Activated T-cell treated with anti-CD3 and anti-CD28 coated beads, Interleukin-2, amount 50 U/mL, for 4 hours (primary cell): ENCODE results near the gene VTI1A. TPM values are rescaled to one million over a fixed set of nuclear protein-coding genes. Genes with fewer than 3 reads are reported as not detected.
A peak's percentile ranks its signal among the peaks of the same experiment; 100 is the strongest.
"Not testable (repeated sequence)": the region's sequence is repeated elsewhere in the genome, so short reads cannot be mapped to it uniquely, and the experiment has no call there.

Experiments
- ATAC-seq, 2 donors: fragments of 200-7000 bp; cut with Tn5 transposase; one replicate each; pipeline ENCODE4 v1.10.0; 2021
- DNase-seq: peaks from one replicate; pipeline ENCODE4 v3.0.0-alpha.2; 2020
- H3K27me3 Mint-ChIP-seq: one replicate; pipeline ENCODE4 v1.8.0; 2021; ENCODE audit warnings: low read depth, mixed read lengths
- H3K36me3 Mint-ChIP-seq: one replicate; pipeline ENCODE4 v1.8.0; 2022; ENCODE audit warnings: mixed read lengths; ENCODE audit not compliant: insufficient read depth
- H3K4me1 Mint-ChIP-seq: one replicate; pipeline ENCODE4 v1.8.0; 2021; ENCODE audit warnings: low read depth, mixed read lengths
- H3K4me3 Mint-ChIP-seq: one replicate; pipeline ENCODE4 v1.8.0; 2021; ENCODE audit warnings: mild to moderate bottlenecking, moderate library complexity, mixed read lengths
- H3K9me3 Mint-ChIP-seq: one replicate; pipeline ENCODE4 v1.8.0; 2021; ENCODE audit warnings: mixed read lengths
- total RNA-seq, 3 donors: library from RNA; stranded (reverse); gene quantifications; one replicate each; pipeline ENCODE4 v1.2.1, GENCODE V29; 2021

Gene VTI1A
- total RNA-seq, 3 donors from 2014 or later: 39.2 to 43.8 (median 42.9) TPM

DNA sequence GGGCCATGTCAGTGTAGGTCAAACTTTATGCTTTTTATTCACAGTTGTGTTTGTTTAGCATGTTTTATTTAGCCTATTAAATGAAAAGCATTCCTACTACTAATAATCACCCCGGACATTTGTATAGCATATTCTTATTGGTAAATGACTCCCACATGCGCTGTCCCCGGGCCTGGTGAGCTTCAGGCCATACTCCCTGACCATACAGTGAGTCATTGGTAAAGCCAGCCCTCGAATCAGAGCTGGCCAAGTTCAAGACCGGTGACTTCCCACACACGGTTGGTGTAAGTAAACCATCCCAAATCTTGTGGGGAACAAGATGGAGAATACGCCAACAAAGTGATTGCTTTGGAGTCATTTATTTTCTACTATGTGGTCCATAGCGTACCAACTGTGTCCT lies 264.4 kb downstream of the VTI1A start:
- ATAC-seq (no peak), DNase-seq (no peak)
- Mint-ChIP-seq H3K4me1 (no peaks in the 10 kb centered on the region), H3K36me3 (peaks cover 26% of the 10 kb centered on the region), H3K27me3 (no peaks in the 10 kb centered on the region), H3K9me3 (no peaks in the 10 kb centered on the region), H3K4me3 (no peak overlapping the region)

DNA sequence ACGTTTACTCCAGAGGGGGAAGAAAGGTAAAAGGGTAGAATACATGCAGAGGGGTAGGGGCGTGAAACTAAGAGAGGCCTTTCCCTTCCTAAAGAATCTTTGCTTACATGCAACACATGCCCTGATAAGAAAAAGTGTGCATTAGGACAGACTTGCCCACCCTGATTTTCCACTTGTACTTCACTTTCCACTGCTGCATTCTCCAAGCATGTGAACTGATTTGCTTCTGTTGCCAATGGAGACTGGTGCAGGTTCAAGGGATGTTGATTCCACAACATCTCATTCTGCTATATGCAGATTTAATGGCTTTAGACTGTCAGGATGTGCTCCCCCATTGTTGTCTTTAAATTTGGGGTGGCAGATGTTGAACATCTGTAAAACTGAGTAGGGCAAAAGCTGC lies 265.5 kb downstream of the VTI1A start:
- Mint-ChIP-seq H3K4me3 (no peak overlapping the region), H3K4me1 (no peaks in the 10 kb centered on the region), H3K9me3 (no peaks in the 10 kb centered on the region), H3K27me3 (no peaks in the 10 kb centered on the region), H3K36me3 (peaks cover 26% of the 10 kb centered on the region)
- DNase-seq (no peak), ATAC-seq (no peak)

DNA sequence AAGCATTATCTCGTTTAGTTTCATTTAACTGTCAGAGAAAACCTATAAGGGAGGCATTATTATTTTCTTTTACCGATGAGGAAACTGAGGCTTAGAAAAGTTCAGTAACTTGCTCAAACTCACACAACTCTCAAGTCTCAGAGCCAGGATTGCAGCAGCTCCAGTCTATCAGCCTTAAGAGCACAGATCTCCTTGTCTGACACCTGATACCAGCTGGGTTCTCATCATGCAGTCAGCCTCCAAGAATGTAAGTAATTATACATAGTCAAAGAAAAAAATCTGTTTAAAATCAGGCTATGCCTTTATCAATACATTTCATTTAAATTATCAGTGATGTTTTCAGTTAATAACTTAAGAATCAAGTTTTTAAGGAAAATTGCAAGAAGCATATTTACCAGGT lies 266.4 kb downstream of the VTI1A start:
- Mint-ChIP-seq H3K9me3 (no peaks in the 10 kb centered on the region), H3K4me1 (no peaks in the 10 kb centered on the region), H3K36me3 (peaks cover 26% of the 10 kb centered on the region), H3K4me3 (no peak overlapping the region), H3K27me3 (no peaks in the 10 kb centered on the region)
- DNase-seq: no peak
- no peak for ATAC-seq

DNA sequence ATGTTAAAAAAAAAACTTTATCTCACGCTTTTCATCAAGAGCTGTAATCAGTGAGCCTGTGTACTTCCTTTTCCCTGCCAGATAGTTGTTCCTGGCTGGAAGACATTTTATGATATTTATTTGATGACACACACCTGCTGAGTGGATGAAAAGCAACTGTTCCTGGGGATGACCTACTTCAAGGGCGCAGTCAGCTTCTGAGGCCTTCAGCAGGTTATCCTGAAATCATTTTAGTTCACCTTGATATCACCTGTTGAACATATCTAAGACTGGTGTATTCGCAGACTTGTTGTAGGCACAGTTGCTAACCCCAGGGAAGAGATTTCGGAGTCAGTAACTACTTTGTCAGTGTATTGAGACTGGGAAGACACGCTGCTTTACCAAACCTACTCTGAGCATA lies 268.6 kb downstream of the VTI1A start:
- peaks cover 20% of the 10 kb centered on the region for H3K36me3 Mint-ChIP-seq
- DNase-seq: no peak
- no peaks in the 10 kb centered on the region for H3K27me3 Mint-ChIP-seq
- no peaks in the 10 kb centered on the region for H3K4me1 Mint-ChIP-seq
- no peak overlapping the region for H3K4me3 Mint-ChIP-seq
- no peak for ATAC-seq
- H3K9me3 Mint-ChIP-seq: no peaks in the 10 kb centered on the region

DNA sequence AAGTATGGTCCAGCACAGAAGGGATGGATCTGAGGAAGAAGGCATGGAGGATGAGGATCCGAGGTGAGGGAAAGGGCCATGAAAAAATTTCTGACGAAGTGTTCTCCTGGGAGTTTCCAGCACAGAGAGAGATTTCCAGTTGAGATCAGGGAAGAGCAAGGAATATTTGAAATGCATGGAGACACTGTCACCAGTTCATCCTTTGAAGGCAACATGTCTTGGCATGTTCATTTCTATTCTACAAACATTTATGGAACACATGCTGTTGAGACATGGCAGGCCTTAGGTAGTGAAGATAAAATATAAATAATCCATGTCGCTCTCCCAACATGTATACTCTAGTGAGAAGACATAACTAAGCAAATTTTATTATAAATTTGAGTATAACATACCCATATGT lies 269.1 kb downstream of the VTI1A start:
- DNase-seq: no peak
- Mint-ChIP-seq H3K4me1 (no peaks in the 10 kb centered on the region), H3K27me3 (no peaks in the 10 kb centered on the region), H3K9me3 (no peaks in the 10 kb centered on the region), H3K4me3 (no peak overlapping the region), H3K36me3 (peaks cover 19% of the 10 kb centered on the region)
- ATAC-seq: no peak

DNA sequence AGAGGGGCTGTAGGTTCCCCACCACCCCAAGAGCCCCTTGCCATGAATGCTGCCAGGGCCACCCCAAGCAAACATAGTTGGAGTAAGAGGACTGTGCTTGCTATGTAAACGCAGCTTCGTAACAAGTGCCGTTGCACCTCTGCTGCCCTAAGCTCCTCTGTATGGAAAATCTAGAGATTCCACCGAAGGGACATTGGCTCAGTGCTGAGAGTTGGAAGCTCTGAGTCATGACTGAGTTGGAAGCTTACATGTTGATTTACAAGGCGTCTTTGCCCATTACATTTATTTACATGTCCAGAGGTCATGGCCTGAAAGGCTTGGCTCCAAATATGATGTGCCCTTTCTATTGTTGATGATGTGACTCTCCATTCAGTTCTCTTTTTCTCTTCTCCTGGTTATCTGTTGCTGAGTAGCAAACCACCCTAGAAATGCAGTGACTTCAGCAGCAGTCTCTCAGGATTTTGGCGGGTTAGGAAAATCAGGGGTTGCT lies 270.0 kb downstream of the VTI1A start:
- no peak for ATAC-seq
- Mint-ChIP-seq H3K9me3 (no peaks in the 10 kb centered on the region), H3K4me3 (no peak overlapping the region), H3K36me3 (peaks cover 14% of the 10 kb centered on the region), H3K4me1 (no peaks in the 10 kb centered on the region), H3K27me3 (no peaks in the 10 kb centered on the region)
- DNase-seq: no peak

DNA sequence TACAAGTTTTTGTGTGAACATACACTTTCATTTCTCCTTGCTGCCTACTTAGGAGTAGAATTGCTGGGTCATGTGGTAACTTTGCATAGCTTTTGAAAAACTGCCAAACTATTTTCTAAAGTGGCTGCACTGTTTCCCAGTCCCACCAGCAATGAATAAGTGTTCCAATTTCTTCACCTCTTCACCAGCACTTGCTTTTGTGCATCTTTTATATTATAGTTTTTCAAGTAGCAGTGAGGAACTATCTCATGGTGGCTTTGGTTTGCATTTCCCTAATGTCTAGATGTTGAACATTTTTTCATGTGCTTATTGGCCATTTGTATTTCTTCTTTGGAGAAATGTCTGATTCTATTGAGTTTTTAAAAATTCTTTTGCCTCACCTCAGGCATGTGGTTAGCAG lies 273.2 kb downstream of the VTI1A start:
- Mint-ChIP-seq H3K9me3 (no peaks in the 10 kb centered on the region), H3K27me3 (no peaks in the 10 kb centered on the region), H3K4me1 (no peaks in the 10 kb centered on the region), H3K4me3 (no peak overlapping the region), H3K36me3 (peaks cover 10% of the 10 kb centered on the region)
- ATAC-seq (no peak), DNase-seq (no peak)

DNA sequence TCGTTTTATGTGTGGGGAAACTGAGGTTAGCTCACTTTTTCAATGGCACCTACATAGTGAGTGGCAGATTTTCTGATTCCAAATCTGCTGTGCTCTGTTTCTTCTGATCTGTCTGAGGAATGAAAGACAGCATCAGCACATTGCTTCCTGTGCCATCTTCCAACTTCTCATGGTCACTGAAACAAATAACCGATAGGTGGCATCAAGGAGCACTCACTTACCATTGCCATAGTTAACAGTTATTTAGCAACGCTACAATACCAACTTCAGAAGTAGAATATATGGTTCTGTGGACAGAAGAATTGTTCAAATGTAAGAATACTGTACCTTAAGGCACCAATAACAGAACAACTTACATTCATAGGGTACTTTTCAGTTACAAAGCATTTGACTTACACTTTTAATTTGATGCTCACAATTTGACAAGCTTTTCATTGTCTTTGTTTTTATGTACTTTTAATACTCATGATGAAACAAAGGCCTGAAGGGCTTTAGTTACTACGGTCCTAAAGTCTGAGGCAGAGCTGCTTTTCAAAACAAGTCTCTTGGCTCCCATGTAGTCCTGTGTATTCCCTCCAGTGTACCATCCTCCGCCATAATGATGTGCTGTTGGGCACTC lies 274.2 kb downstream of the VTI1A start:
- H3K4me3 Mint-ChIP-seq: no peak overlapping the region
- no peaks in the 10 kb centered on the region for H3K27me3 Mint-ChIP-seq
- H3K4me1 Mint-ChIP-seq: no peaks in the 10 kb centered on the region
- DNase-seq (no peak), ATAC-seq (peak in 1 of 2 donors; percentile 58)
- H3K9me3 Mint-ChIP-seq: no peaks in the 10 kb centered on the region
- H3K36me3 Mint-ChIP-seq: peaks cover 6% of the 10 kb centered on the region

DNA sequence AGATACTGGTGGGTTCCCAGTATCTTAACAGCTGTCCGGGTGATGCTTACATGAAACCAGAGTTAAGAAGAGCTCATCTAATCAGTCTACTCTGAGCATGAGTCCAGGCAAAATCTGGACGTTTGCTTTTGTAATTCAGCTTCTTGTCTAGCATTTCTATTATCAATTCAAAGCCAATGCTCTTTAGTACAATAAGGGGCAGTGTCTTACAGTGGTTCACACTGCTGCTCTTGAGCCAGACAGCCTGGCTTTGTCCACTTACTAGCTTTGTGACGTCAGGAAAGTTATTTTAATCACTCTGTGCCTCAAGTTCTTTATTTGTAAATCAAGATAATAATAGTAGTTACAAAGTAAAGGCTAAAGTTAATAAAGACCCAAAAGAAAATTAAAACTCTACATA lies 275.7 kb downstream of the VTI1A start:
- H3K9me3 Mint-ChIP-seq: no peaks in the 10 kb centered on the region
- DNase-seq: no peak
- H3K4me3 Mint-ChIP-seq: no peak overlapping the region
- no peaks in the 10 kb centered on the region for H3K4me1 Mint-ChIP-seq
- ATAC-seq: no peak
- peaks cover 7% of the 10 kb centered on the region for H3K36me3 Mint-ChIP-seq
- no peaks in the 10 kb centered on the region for H3K27me3 Mint-ChIP-seq

DNA sequence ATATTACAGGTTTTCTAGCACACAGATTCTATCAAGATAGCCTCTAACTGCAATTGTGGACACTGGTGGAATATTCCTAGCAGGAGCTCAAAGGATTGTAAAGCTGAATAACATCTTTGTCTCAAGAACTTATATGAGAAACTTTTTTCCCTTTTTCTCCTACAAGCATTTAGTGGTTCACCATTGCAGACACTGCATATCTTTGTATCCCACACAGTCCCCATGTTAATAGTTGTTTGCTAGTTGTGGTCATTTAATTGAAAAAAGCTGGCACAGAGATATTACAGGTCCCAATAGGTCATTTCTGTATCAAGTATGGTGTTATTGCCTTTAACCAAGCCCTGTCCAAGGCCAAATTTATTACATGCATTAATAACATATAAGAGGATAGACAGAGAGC lies 276.9 kb downstream of the VTI1A start:
- Mint-ChIP-seq H3K9me3 (no peaks in the 10 kb centered on the region), H3K4me3 (no peak overlapping the region), H3K27me3 (no peaks in the 10 kb centered on the region), H3K4me1 (no peaks in the 10 kb centered on the region), H3K36me3 (peaks cover 7% of the 10 kb centered on the region)
- no peak for DNase-seq
- ATAC-seq: no peak

DNA sequence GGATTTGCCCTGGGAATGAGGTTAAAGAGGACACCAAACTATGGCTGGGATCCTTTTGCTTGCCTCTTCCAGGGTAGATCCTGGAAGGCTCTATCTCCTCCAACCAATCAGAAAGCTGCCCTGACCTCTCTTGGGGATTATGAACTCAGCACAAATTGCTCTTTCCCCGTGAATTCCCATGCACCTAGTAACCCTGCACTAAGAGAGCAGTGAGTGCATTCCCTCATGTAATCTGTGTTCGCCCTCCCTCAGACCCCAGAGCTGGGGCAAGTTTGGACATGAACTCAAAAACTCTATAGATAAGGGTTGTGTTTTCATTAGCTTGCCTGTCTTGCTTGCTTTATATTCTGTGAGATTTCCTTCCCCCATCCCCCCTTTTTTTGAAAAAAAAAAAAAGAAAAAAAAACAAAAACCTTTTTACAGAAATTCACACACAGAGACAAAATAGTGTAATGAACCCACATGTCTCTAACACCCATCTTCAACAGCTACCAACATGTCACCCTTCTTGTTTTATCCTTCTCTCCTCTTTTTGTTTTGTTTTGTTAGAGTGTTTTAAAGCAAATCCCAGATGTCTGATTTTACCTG lies 277.5 kb downstream of the VTI1A start:
- DNase-seq: no peak

DNA sequence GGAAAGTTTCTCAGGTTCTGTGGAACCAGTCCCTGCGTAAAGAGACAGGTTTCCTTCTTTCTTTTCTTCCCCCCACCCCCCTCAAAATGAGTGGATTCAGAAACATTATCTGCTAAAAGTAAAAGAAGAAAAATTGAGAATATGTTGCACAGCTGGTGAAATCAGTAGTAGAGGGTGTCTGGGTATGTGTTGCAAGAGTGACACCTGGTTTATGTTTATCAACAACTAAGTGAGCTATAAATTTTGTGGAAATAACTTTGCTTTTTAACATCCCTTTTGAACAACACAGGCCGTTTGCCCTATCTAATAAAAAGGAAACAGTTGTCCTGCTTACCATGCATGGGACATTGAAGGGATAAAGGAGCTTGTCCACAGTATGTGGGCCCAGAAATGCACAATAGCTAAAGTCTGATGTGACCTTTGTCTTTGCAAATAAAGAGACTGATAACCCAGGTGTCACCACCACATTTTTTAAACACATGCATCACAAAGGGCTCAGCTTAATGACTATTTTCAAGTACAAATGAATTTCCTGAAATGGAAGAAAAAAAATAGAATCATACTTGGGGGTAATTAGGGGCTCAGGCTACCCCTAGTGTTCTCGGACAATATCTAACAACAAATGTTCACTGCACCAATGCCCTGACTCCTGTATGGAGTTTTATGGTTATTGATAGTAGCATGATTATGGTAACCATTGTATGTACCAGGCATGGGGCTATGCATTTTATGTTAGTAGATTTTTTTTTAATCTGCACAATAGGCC lies 281.3 kb downstream of the VTI1A start:
- Mint-ChIP-seq H3K9me3 (no peaks in the 10 kb centered on the region), H3K4me3 (no peak overlapping the region), H3K36me3 (peaks cover 13% of the 10 kb centered on the region), H3K4me1 (no peaks in the 10 kb centered on the region), H3K27me3 (no peaks in the 10 kb centered on the region)
- ATAC-seq (no peak), DNase-seq (no peak)

More for the DNA sequence above, 277.5 kb downstream of the VTI1A start:
- no peak overlapping the region for H3K4me3 Mint-ChIP-seq
- peaks cover 7% of the 10 kb centered on the region for H3K36me3 Mint-ChIP-seq
- no peaks in the 10 kb centered on the region for H3K4me1 Mint-ChIP-seq
- no peak for ATAC-seq
- no peaks in the 10 kb centered on the region for H3K27me3 Mint-ChIP-seq
- no peaks in the 10 kb centered on the region for H3K9me3 Mint-ChIP-seq

DNA sequence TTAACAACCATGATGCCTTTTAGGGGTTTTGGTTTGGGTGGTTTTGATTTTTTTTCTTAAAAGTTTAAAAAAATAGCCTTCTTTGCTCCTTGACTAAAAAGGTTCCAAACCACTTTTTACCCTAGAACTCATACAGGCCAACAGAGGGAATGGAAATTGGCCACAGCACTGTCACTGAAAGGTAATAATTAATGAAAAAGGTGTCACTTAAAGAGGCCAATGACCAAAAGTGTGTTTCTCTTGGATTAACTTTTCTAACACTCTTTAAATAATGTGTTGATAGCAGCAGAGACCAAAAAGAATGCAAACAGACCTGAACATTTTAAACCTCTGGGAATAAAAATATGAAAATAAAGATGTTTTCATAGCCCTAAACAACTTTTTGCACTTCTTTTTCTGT lies 282.0 kb downstream of the VTI1A start:
- H3K27me3 Mint-ChIP-seq: no peaks in the 10 kb centered on the region
- no peaks in the 10 kb centered on the region for H3K4me1 Mint-ChIP-seq
- DNase-seq: no peak
- no peak for ATAC-seq
- H3K36me3 Mint-ChIP-seq: peaks cover 13% of the 10 kb centered on the region
- H3K4me3 Mint-ChIP-seq: no peak overlapping the region
- H3K9me3 Mint-ChIP-seq: no peaks in the 10 kb centered on the region

DNA sequence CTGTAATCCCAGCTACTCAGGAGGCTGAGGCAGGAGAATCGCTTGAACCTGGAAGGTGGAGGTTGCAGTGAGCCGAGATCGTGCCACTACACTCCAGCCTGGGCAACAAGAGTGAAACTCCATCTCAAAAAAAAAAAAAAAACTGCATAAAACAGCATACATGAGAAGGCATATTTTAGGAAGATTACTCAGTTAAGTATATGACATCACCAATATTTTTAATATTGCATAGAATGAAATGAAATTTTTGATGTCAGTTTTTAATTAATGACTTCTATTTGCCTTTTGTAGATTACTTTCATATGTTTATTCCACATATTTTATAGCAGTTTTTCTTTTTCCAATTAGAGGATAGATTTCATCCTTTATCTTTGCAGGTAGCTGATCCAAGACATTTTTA lies 284.4 kb downstream of the VTI1A start:
- DNase-seq, H3K36me3 Mint-ChIP-seq, H3K4me1 Mint-ChIP-seq, ATAC-seq, H3K4me3 Mint-ChIP-seq, H3K9me3 Mint-ChIP-seq, H3K27me3 Mint-ChIP-seq: not testable (repeated sequence)
